Measurements from ENCODE around the gene IFIT3.

Gene IFIT3

GRCh38 chr10:89294721-89295239 lies 33.0 kb upstream of the IFIT3 start:
- H3K27me3 ChIP-seq (ENCODE audit: control insufficient read depth, insufficient read depth, low read length), result no peaks in the 10 kb centered on the region
- no peaks in the 10 kb centered on the region for H3K36me3 ChIP-seq (ENCODE audit: control insufficient read depth, insufficient read depth, low read length)
- no peaks in the 10 kb centered on the region for H3K4me1 ChIP-seq (ENCODE audit: control insufficient read depth, insufficient read depth, low read length)
- H3K9ac ChIP-seq (ENCODE audit: low read depth, low read length), result no peak overlapping the region
- no peaks in the 10 kb centered on the region for H3K9me3 ChIP-seq (ENCODE audit: control insufficient read depth, insufficient read depth, low read length)
- no peak overlapping the region for H3K27ac ChIP-seq (ENCODE audit: low read depth, low read length)
- H3K4me3 ChIP-seq (ENCODE audit: low read depth, low read length), result no peak overlapping the region

GRCh38 chr10:89295597-89295996 lies 32.2 kb upstream of the IFIT3 start:
- H3K9ac ChIP-seq (ENCODE audit: low read depth, low read length), result no peak overlapping the region

GRCh38 chr10:89296220-89296648 lies 31.6 kb upstream of the IFIT3 start:
- no peak overlapping the region for H3K27ac ChIP-seq (ENCODE audit: low read depth, low read length)
- H3K9me3 ChIP-seq (ENCODE audit: control insufficient read depth, insufficient read depth, low read length), result no peaks in the 10 kb centered on the region
- no peak overlapping the region for H3K4me3 ChIP-seq (ENCODE audit: low read depth, low read length)
- peaks cover 3% of the 10 kb centered on the region for H3K4me1 ChIP-seq (ENCODE audit: control insufficient read depth, insufficient read depth, low read length)
- H3K9ac ChIP-seq (ENCODE audit: low read depth, low read length), result no peak overlapping the region
- no peaks in the 10 kb centered on the region for H3K27me3 ChIP-seq (ENCODE audit: control insufficient read depth, insufficient read depth, low read length)
- no peaks in the 10 kb centered on the region for H3K36me3 ChIP-seq (ENCODE audit: control insufficient read depth, insufficient read depth, low read length)

More at GRCh38 chr10:89295597-89295996, 32.2 kb upstream of the IFIT3 start:
- Histone ChIP-seq H3K9me3 (ENCODE audit: control insufficient read depth, insufficient read depth, low read length) (no peaks in the 10 kb centered on the region), H3K4me3 (ENCODE audit: low read depth, low read length) (no peak overlapping the region), H3K27me3 (ENCODE audit: control insufficient read depth, insufficient read depth, low read length) (no peaks in the 10 kb centered on the region), H3K27ac (ENCODE audit: low read depth, low read length) (no peak overlapping the region), H3K36me3 (ENCODE audit: control insufficient read depth, insufficient read depth, low read length) (no peaks in the 10 kb centered on the region), H3K4me1 (ENCODE audit: control insufficient read depth, insufficient read depth, low read length) (no peaks in the 10 kb centered on the region)

GRCh38 chr10:89297356-89297755 lies 30.4 kb upstream of the IFIT3 start:
- no peak overlapping the region for H3K9ac ChIP-seq (ENCODE audit: low read depth, low read length)
- no peaks in the 10 kb centered on the region for H3K9me3 ChIP-seq (ENCODE audit: control insufficient read depth, insufficient read depth, low read length)
- H3K36me3 ChIP-seq (ENCODE audit: control insufficient read depth, insufficient read depth, low read length), result no peaks in the 10 kb centered on the region
- no peak overlapping the region for H3K4me3 ChIP-seq (ENCODE audit: low read depth, low read length)
- H3K27me3 ChIP-seq (ENCODE audit: control insufficient read depth, insufficient read depth, low read length), result no peaks in the 10 kb centered on the region
- H3K4me1 ChIP-seq (ENCODE audit: control insufficient read depth, insufficient read depth, low read length), result peaks cover 14% of the 10 kb centered on the region
- H3K27ac ChIP-seq (ENCODE audit: low read depth, low read length), result no peak overlapping the region

- H3K9ac ChIP-seq (ENCODE audit: low read depth, low read length), result no peak overlapping the region
- H3K4me1 ChIP-seq (ENCODE audit: control insufficient read depth, insufficient read depth, low read length), result peaks cover 14% of the 10 kb centered on the region
- H3K27ac ChIP-seq (ENCODE audit: low read depth, low read length), result no peak overlapping the region
Observed at GRCh38 chr10:89297791-89298190, 30.0 kb upstream of the IFIT3 start.

GRCh38 chr10:89299031-89299430 lies 28.8 kb upstream of the IFIT3 start:
- no peak overlapping the region for H3K9ac ChIP-seq (ENCODE audit: low read depth, low read length)
- H3K9me3 ChIP-seq (ENCODE audit: control insufficient read depth, insufficient read depth, low read length), result no peaks in the 10 kb centered on the region
- peaks cover 14% of the 10 kb centered on the region for H3K4me1 ChIP-seq (ENCODE audit: control insufficient read depth, insufficient read depth, low read length)
- H3K27me3 ChIP-seq (ENCODE audit: control insufficient read depth, insufficient read depth, low read length), result no peaks in the 10 kb centered on the region
- H3K27ac ChIP-seq (ENCODE audit: low read depth, low read length), result no peak overlapping the region
- no peak overlapping the region for H3K4me3 ChIP-seq (ENCODE audit: low read depth, low read length)
- H3K36me3 ChIP-seq (ENCODE audit: control insufficient read depth, insufficient read depth, low read length), result no peaks in the 10 kb centered on the region

More at GRCh38 chr10:89297791-89298190, 30.0 kb upstream of the IFIT3 start:
- Histone ChIP-seq H3K4me3 (ENCODE audit: low read depth, low read length) (no peak overlapping the region), H3K9me3 (ENCODE audit: control insufficient read depth, insufficient read depth, low read length) (no peaks in the 10 kb centered on the region), H3K27me3 (ENCODE audit: control insufficient read depth, insufficient read depth, low read length) (no peaks in the 10 kb centered on the region), H3K36me3 (ENCODE audit: control insufficient read depth, insufficient read depth, low read length) (no peaks in the 10 kb centered on the region)

- no peaks in the 10 kb centered on the region for H3K27me3 ChIP-seq (ENCODE audit: control insufficient read depth, insufficient read depth, low read length)
- no peaks in the 10 kb centered on the region for H3K9me3 ChIP-seq (ENCODE audit: control insufficient read depth, insufficient read depth, low read length)
- peaks cover 14% of the 10 kb centered on the region for H3K4me1 ChIP-seq (ENCODE audit: control insufficient read depth, insufficient read depth, low read length)
- H3K4me3 ChIP-seq (ENCODE audit: low read depth, low read length), result no peak overlapping the region
- H3K9ac ChIP-seq (ENCODE audit: low read depth, low read length), result no peak overlapping the region
- H3K36me3 ChIP-seq (ENCODE audit: control insufficient read depth, insufficient read depth, low read length), result no peaks in the 10 kb centered on the region
- no peak overlapping the region for H3K27ac ChIP-seq (ENCODE audit: low read depth, low read length)
Observed at GRCh38 chr10:89301232-89301631, 26.6 kb upstream of the IFIT3 start.

- no peaks in the 10 kb centered on the region for H3K27me3 ChIP-seq (ENCODE audit: control insufficient read depth, insufficient read depth, low read length)
- no peak within 1 kb of the TSS; the same call in 1 of the 2 replicates for H3K4me3 ChIP-seq (ENCODE audit: low read depth, low read length)
- H3K9ac ChIP-seq (ENCODE audit: low read depth, low read length), result no peak within 1 kb of the TSS
- H3K4me1 ChIP-seq (ENCODE audit: control insufficient read depth, insufficient read depth, low read length), result peaks cover 14% of the 10 kb centered on the region
- H3K9me3 ChIP-seq (ENCODE audit: control insufficient read depth, insufficient read depth, low read length), result no peaks in the 10 kb centered on the region
- H3K36me3 ChIP-seq (ENCODE audit: control insufficient read depth, insufficient read depth, low read length), result no peaks in the 10 kb centered on the region
- H3K27ac ChIP-seq (ENCODE audit: low read depth, low read length), result no peak within 1 kb of the TSS
Observed at GRCh38 chr10:89301721-89302445, 25.9 kb upstream of the IFIT3 start, which contains the start of gene IFIT2. Gene IFIT2, plus strand, starts transcription at chr10:89302046. Its CDS starts 78 bp downstream, at chr10:89302124.

GRCh38 chr10:89302625-89303024 lies 25.2 kb upstream of the IFIT3 start:
- Histone ChIP-seq H3K4me1 (ENCODE audit: control insufficient read depth, insufficient read depth, low read length) (peaks cover 14% of the 10 kb centered on the region), H3K9ac (ENCODE audit: low read depth, low read length) (no peak overlapping the region), H3K9me3 (ENCODE audit: control insufficient read depth, insufficient read depth, low read length) (no peaks in the 10 kb centered on the region), H3K4me3 (ENCODE audit: low read depth, low read length) (no peak overlapping the region), H3K27me3 (ENCODE audit: control insufficient read depth, insufficient read depth, low read length) (no peaks in the 10 kb centered on the region), H3K27ac (ENCODE audit: low read depth, low read length) (no peak overlapping the region), H3K36me3 (ENCODE audit: control insufficient read depth, insufficient read depth, low read length) (no peaks in the 10 kb centered on the region)

- Histone ChIP-seq H3K27me3 (ENCODE audit: control insufficient read depth, insufficient read depth, low read length) (no peaks in the 10 kb centered on the region), H3K4me1 (ENCODE audit: control insufficient read depth, insufficient read depth, low read length) (peaks cover 14% of the 10 kb centered on the region), H3K9me3 (ENCODE audit: control insufficient read depth, insufficient read depth, low read length) (no peaks in the 10 kb centered on the region), H3K27ac (ENCODE audit: low read depth, low read length) (no peak overlapping the region), H3K36me3 (ENCODE audit: control insufficient read depth, insufficient read depth, low read length) (no peaks in the 10 kb centered on the region), H3K9ac (ENCODE audit: low read depth, low read length) (no peak overlapping the region), H3K4me3 (ENCODE audit: low read depth, low read length) (no peak overlapping the region)
Observed at GRCh38 chr10:89303161-89303560, 24.6 kb upstream of the IFIT3 start.

GRCh38 chr10:89304026-89304425 lies 23.8 kb upstream of the IFIT3 start:
- no peaks in the 10 kb centered on the region for H3K27me3 ChIP-seq (ENCODE audit: control insufficient read depth, insufficient read depth, low read length)
- peaks cover 14% of the 10 kb centered on the region for H3K4me1 ChIP-seq (ENCODE audit: control insufficient read depth, insufficient read depth, low read length)
- H3K9me3 ChIP-seq (ENCODE audit: control insufficient read depth, insufficient read depth, low read length), result no peaks in the 10 kb centered on the region
- H3K27ac ChIP-seq (ENCODE audit: low read depth, low read length), result no peak overlapping the region
- H3K36me3 ChIP-seq (ENCODE audit: control insufficient read depth, insufficient read depth, low read length), result no peaks in the 10 kb centered on the region
- no peak overlapping the region for H3K4me3 ChIP-seq (ENCODE audit: low read depth, low read length)
- H3K9ac ChIP-seq (ENCODE audit: low read depth, low read length), result no peak overlapping the region
